Measurements from ENCODE around the gene STAB1. TPM values are rescaled to one million over a fixed set of nuclear protein-coding genes. Genes with fewer than 3 reads are reported as not detected.

STAB1 gene
- total and polyA plus RNA-seq, 7 donors: 15.9 to 47.5 (median 29.0) TPM

DNA sequence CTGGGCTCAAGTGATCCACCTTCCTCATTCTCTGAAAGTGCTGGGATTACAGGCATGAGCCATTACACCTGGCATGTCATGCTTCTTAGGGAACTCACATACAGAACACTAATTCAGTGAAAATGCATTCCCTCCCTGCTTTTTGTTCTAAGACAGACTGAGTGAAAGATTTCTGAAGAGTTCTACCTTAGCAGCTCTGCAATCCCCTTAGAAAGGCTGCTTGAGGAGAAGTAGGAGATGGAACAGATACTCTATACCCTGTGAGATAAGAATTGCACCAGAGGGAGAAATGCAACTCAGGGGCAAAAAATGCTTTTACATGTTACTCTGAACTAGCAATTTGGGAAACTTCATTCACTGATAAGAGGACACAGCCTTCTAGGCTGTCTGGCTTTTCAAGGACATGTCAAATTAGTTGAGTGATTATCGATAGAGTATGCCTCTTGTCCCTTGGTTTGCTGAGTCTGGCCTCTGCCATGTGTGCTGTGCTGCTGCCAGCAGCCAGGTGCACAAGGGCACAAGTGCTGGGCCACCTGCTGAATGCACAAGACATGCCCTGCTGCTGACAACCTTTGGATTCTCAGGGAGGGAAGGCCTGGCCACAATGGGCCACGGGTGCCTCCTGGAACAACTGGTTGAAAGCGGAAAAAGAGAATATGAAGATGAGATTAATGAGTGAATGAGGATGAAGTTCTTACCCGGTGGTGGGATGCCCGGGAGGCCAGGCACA, 59.1 kb downstream of the STAB1 start:
- intact Hi-C loops (cut with DNase I): no loop called here
- ATAC-seq: no peak
- WGBS, 3 donors: 78 to 91% (median 86%) methylated on average over 5 of the region's 5 CpGs

DNA sequence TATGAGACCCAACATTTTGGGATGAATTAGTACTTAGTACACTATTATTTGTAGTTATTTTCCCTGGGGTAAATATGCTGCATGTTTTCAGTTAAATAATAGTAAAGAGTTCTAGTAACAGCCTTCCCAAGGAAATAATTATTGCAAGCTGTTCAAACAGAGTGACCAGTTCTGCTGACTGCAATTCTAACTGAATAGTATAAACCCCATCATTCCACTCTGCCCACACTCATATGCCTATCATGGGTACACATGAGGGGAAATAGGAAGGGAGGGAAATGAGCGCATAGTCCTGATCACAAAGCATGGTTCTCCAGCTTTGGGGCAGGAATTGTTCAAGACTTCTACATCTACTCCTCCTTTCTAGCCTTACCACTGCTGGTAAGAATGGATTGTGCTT, 59.9 kb downstream of the STAB1 start:
- no peaks in the 10 kb centered on the region for H3K27me3 ChIP-seq (ENCODE audit: insufficient read depth in 3 of 3, low read length in 2 of 3)
- H3K36me3 ChIP-seq (ENCODE audit: insufficient read depth in 1 of 2, low read depth in 1 of 2): peaks cover 12 to 95% of the 10 kb centered on the region in 2 donors
- H3K9me3 ChIP-seq: no peaks in the 10 kb centered on the region
- DNase-seq (no peak), ATAC-seq (no peak)
- intact Hi-C loops (cut with DNase I): no loop called here
- no peak for TF ChIP-seq CTCF (IDR thresholded peaks at IDR 0.05)
- 94 to 100% (median 100%) methylated on average over 1 of the region's 1 CpG for WGBS, 3 donors
- no peak overlapping the region for H3K4me3 ChIP-seq
- peaks cover under 1% of the 10 kb centered on the region for H3K4me1 ChIP-seq
- no peak overlapping the region for H3K27ac ChIP-seq

More for the DNA sequence above, 59.1 kb downstream of the STAB1 start:
- peaks cover 10 to 95% of the 10 kb centered on the region in 2 donors for H3K36me3 ChIP-seq (ENCODE audit: insufficient read depth in 1 of 2, low read depth in 1 of 2)
- TF ChIP-seq CTCF (IDR thresholded peaks at IDR 0.05): no peak
- no peak overlapping the region for H3K4me3 ChIP-seq
- no peak for DNase-seq
- H3K9me3 ChIP-seq: no peaks in the 10 kb centered on the region
- H3K27me3 ChIP-seq (ENCODE audit: insufficient read depth in 3 of 3, low read length in 2 of 3): no peaks in the 10 kb centered on the region
- H3K4me1 ChIP-seq: peaks cover 4% of the 10 kb centered on the region
- H3K27ac ChIP-seq: no peak overlapping the region

- TF ChIP-seq CTCF (IDR thresholded peaks at IDR 0.05): no peak
- DNase-seq (no peak), ATAC-seq (no peak)
- Histone ChIP-seq H3K27me3 (ENCODE audit: insufficient read depth in 3 of 3, low read length in 2 of 3) (no peaks in the 10 kb centered on the region), H3K36me3 (ENCODE audit: insufficient read depth in 1 of 2, low read depth in 1 of 2) (peaks cover 16 to 95% of the 10 kb centered on the region in 2 donors), H3K4me1 (no peaks in the 10 kb centered on the region), H3K9me3 (no peaks in the 10 kb centered on the region), H3K27ac (no peak overlapping the region), H3K4me3 (no peak overlapping the region)
- intact Hi-C loops (cut with DNase I): no loop called here
- 84 to 89% (median 86%) methylated on average over 9 of the region's 9 CpGs for WGBS, 3 donors
Observed at GRCh38 chr3:52557011-52557960, 62.1 kb downstream of the STAB1 start.

DNA sequence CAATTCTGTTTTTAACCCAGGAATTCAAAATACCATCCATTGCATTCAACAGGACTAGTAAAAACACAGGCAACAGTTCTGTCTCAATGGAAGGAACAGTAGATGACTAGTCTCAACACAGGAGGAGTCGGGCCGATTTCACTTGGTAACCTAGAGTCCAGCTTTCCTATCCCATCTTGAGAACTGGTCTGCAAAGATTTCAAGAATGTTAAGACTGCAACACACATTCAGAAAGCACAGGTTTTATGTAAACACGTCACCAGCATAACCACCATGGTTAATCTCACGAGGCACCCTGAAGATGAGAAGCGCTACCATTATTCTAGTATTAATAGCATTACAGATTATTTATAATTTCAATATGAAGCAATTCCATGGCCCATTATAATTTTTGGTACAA, 63.3 kb downstream of the STAB1 start:
- peaks cover 20 to 97% of the 10 kb centered on the region in 2 donors for H3K36me3 ChIP-seq (ENCODE audit: insufficient read depth in 1 of 2, low read depth in 1 of 2)
- TF ChIP-seq CTCF (IDR thresholded peaks at IDR 0.05): no peak
- DNase-seq (no peak), ATAC-seq (no peak)
- no peaks in the 10 kb centered on the region for H3K9me3 ChIP-seq
- no peak overlapping the region for H3K4me3 ChIP-seq
- H3K27me3 ChIP-seq (ENCODE audit: insufficient read depth in 3 of 3, low read length in 2 of 3): no peaks in the 10 kb centered on the region
- intact Hi-C loops (cut with DNase I): no loop called here
- WGBS, 3 donors: 96 to 99% (median 97%) methylated on average over 5 of the region's 5 CpGs
- H3K27ac ChIP-seq: no peak overlapping the region
- H3K4me1 ChIP-seq: no peaks in the 10 kb centered on the region

Data from psoas muscle (tissue), 8 donors.